ENCODE results near the gene FAM120B. TPM values are rescaled to one million over a fixed set of nuclear protein-coding genes. Genes with fewer than 3 reads are reported as not detected.

Gene FAM120B
- total RNA-seq, 1 donor from 2014 or later: 34.6 TPM

GRCh38 chr6:170456334-170456733, 149.8 kb downstream of the FAM120B start:
- no peak for DNase-seq (ENCODE audit: low read depth)

Other genes starting within 250 kb of the FAM120B start
- 0.15 and 2.1 TPM in 2 replicates for gene DLL1, start 15.7 kb upstream of the FAM120B start, total RNA-seq
- gene PSMB1, start 246.5 kb downstream of the FAM120B start, total RNA-seq: 195 and 429 TPM in 2 replicates
- 6.8 and 11.0 TPM in 2 replicates for gene TBP, start 247.6 kb downstream of the FAM120B start, total RNA-seq